ENCODE results near the gene COL23A1.

DNA sequence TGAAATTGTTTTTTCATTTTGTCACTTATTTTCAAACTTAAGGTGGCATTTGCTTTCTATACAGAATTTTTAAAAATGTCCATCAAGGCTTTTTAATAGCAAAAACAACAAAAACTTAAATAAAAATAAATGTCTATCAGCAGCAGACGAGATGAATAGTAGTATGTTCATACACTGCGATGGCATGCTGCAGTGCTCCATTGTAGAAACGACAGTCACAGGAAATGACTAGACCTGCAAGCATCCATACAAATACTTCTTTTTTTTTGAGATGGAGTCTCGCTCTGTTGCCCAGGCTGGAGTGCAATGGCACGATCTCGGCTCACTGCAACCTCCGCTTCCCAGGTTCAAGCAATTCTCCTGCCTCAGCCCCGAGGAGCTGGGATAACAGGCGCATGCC, 41.4 kb downstream of the COL23A1 start:
- no peak for TF ChIP-seq POLR2A (IDR thresholded peaks at IDR 0.05; ENCODE audit: low read length)
- TF ChIP-seq, protein P1, sequence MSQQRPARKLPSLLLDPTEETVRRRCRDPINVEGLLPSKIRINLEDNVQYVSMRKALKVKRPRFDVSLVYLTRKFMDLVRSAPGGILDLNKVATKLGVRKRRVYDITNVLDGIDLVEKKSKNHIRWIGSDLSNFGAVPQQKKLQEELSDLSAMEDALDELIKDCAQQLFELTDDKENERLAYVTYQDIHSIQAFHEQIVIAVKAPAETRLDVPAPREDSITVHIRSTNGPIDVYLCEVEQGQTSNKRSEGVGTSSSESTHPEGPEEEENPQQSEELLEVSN (IDR thresholded peaks at IDR 0.05; ENCODE audit: borderline replicate concordance, low read depth): no peak

All from A549 (cell line).